GM21390 (cell line): Measurements from ENCODE around the gene BPIFA1.

ENCODE experiments used
- ATAC-seq: cut with Tn5 transposase; IDR thresholded peaks from one replicate; pipeline ENCODE4 v1.9.1; 2021; ENCODE audit not compliant: unreplicated experiment

Gene BPIFA1

DNA sequence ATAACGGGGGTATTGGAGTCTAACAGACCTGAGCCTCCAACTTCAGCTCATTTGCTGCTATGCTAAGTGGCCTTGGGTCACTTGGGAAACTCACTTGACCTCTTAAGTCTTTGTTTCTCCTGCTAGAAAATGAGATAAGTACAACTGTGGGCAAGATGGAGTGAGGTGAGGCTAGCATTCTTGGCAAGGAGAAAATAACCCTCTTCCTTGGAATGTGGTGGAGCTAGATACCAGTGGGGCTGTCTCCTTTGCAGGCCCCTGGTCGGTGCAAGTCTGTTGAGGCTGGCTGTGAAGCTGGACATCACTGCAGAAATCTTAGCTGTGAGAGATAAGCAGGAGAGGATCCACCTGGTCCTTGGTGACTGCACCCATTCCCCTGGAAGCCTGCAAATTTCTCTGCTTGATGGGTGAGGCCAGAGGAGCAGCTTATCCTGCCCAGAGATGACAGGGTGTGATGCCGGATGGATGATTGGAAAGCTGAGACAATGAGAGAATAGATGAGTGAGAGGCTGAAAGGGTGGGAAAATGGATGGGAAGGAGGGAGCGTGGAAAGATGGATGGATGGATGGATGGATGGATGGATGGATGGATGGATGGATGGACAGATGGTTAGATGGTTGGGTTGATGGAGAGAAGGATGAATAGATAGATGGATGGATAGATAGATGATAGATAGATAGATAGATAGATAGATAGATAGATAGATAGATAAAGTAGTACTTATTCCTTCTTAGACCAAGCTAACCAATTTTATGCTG is 4.4 kb downstream of the BPIFA1 start:
- ATAC-seq: no peak

DNA sequence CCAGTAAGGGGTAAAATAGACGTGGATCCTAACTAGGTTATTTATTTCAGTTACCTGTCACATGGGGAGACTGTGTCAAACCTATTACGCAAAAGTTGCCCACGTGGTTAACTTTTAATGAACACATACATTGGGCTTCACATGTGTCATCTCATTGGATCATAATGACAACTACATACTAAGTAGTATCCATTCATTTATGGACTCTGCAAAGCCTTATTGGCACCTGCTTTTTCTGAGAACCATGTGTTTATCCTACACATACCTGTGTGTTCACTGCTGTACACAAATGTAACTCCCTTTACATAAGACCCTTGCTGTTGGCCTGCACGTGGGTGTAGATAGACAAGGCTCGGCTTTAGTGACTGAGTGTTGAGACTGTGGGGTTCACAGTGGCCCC is 5.1 kb downstream of the BPIFA1 start:
- ATAC-seq: no peak

GRCh38 chr20:33242319-33243100 is 6.7 kb downstream of the BPIFA1 start:
- ATAC-seq: no peak

- ATAC-seq: no peak
Observed at GRCh38 chr20:33246077-33246476, 10.3 kb downstream of the BPIFA1 start.

DNA sequence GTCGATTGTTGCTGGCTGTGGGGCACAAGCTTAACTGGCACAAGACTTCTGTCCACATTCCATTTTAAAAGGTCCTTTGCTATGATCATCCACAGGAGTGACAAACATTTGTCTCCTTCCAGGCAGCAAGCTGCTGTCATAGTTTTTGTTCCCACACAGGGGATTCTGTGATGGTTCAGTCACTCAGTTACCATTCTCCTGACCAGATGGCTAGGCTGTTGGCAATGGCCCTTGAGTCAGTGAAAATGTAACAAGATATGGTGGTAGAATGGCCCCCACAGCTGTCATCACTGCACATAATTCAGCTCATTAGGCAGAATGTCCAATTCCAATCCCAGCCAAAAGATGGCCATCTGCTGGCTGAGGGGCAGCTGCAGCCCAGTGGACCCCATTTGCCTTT is 13.7 kb downstream of the BPIFA1 start:
- ATAC-seq: no peak

GRCh38 chr20:33250666-33251065 is 14.9 kb downstream of the BPIFA1 start:
- ATAC-seq: no peak

DNA sequence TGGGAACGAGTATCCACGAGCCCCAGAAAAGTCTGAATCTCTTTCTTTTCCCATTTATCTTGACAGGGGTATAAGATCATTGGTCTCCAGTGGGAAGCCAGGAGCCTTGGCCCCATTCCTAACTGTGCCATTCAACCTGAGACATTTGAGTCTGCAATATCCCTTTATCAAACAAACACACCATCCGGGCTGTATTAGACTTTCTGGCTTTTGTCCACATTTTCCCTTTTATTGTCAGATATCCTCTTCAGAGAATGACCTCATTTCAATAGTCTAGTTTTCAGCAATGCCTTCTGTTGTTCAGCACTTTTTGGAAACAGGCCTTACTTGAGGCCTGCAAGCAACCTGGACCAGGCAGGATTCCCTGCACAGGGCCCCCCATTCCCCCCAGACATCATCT is 15.7 kb downstream of the BPIFA1 start:
- ATAC-seq: no peak

DNA sequence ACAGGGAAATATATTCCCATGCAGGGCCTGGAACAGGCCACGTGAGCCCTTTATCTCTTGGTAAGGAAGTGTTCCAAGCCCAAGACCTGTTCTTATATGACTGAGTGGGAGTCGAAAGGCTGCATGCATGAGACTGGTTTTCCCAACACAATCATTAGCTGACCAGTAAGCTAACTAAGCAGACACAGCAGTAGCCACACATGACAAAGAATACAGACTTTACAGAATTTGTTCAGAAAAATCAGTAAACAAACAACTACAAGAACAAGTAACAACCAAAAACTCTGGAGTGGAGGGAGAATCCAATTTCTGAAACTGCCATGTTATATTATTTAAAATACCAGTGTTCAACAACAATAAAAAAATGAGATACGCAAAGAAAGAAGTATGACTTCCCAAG is 16.7 kb downstream of the BPIFA1 start:
- no peak for ATAC-seq

- no peak for ATAC-seq
Observed at GRCh38 chr20:33255005-33255404, 19.2 kb downstream of the BPIFA1 start.

DNA sequence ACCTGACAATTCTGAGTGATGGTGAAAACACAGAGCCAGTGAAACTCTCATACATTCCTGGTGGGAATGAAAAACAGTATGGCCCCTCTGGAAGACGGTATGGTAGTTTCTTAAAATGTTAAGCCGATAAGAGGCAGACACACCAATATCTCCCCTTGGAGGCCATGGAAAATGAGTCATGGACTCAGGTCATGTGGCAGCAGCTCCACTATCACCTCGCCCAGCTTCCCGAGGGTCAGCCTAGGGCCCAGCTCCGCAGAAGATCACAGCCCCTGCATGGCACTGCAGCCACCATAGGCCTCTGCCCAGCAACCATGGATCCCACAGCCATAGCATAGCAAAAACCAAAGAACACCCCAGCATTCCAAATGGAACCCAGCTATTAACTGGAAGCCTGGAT is 21.4 kb downstream of the BPIFA1 start:
- no peak for ATAC-seq

DNA sequence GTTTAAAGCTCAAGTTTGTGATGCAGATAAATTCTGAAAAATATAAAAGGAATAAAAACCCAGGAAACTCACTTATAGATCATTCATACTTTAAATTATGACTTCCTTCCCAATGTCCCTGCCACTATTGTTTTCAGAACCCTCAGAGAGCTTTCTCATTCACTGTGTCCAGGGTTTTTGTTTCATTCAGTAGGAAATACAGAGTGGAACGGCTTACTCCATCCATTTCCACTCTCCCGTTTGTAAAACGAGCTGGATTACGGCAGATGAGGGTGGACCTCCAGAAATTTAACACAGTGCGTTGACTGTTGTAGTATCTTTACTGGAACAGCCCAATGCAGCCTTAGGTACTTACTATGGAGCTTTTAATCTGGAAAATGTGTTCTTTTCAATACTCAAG is 23.6 kb downstream of the BPIFA1 start:
- no peak for ATAC-seq

- no peak for ATAC-seq
Observed at GRCh38 chr20:33261465-33261864, 25.7 kb downstream of the BPIFA1 start.

DNA sequence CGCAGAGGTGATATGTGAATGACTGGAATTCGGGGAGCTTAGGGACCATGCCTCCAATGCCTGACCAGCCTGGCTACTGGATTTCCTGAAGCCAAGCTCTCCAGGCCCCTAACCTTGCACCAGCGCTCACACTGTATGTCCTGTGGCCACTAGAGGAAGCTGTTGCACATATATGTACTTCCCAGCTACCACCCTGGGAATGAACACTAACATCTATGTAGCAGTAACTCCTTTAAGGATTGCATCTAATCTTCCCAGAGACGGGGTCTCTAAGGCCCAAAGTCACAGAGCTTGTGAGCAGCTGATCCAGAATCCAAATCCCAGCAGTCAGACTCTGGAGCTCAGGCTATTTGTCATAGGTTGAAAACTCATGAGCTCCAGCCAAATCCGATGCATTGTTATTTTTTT is 26.9 kb downstream of the BPIFA1 start:
- no peak for ATAC-seq

- ATAC-seq: no peak
Observed at GRCh38 chr20:33263784-33264183, 28.0 kb downstream of the BPIFA1 start.

DNA sequence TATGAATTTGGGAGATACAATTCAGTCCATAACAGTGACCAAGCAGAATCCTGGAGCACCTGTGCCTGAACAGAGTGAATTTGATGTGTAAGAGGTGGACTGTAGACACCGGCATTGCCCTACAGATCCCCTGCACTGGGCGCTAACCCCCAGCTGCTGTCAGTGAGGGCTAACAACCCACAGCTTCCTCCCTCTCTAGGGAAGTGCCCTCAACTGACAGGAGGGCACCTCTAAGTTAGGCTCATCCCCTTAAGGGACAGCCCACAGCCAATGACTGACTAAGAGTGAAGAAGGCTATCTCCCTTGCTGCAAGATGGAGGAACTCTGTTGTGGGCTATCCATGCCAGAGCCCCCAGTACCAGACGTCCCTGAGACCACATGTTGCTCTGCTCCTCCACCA is 31.9 kb downstream of the BPIFA1 start:
- ATAC-seq: no peak

GRCh38 chr20:33272155-33272873 is 36.5 kb downstream of the BPIFA1 start:
- ATAC-seq: no peak

DNA sequence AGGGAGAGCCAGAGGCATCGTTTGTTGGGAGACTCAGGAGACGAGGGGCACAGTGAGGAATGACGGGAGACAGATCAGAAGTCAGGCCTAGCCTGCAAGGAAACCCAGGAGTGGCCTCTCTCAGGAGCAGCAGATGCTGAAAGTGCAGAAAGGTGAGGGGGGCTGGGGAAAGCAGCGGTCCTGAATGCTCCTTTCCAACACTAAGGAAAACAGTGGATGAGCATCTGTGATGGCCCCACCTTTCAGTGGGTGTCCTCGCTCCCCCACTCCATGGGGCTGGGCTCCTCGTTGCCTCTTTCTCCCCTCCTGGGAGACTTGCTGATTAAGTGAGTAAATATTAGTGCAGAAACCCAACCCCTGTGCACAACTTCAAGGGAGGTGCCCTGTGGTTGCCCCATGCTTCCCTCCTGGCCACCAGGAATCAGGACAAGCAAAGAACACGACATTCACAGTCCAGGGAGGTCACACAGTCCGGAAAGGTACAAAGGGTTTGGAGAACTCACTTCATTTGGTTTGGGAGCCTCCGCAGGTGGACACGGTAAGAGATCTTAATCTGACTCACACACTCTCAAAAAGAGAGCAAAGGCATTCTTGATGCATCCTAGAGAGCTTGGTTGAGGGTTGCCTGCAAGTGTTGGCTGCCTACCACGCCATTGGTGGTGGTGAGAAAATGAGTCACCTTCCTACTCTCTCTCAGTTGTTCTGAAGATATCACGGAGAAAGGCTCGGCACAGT is 37.5 kb downstream of the BPIFA1 start:
- ATAC-seq: no peak

GRCh38 chr20:33275215-33275614 is 39.4 kb downstream of the BPIFA1 start:
- ATAC-seq: no peak

- no peak for ATAC-seq
Observed at GRCh38 chr20:33275871-33276270, 40.1 kb downstream of the BPIFA1 start.

DNA sequence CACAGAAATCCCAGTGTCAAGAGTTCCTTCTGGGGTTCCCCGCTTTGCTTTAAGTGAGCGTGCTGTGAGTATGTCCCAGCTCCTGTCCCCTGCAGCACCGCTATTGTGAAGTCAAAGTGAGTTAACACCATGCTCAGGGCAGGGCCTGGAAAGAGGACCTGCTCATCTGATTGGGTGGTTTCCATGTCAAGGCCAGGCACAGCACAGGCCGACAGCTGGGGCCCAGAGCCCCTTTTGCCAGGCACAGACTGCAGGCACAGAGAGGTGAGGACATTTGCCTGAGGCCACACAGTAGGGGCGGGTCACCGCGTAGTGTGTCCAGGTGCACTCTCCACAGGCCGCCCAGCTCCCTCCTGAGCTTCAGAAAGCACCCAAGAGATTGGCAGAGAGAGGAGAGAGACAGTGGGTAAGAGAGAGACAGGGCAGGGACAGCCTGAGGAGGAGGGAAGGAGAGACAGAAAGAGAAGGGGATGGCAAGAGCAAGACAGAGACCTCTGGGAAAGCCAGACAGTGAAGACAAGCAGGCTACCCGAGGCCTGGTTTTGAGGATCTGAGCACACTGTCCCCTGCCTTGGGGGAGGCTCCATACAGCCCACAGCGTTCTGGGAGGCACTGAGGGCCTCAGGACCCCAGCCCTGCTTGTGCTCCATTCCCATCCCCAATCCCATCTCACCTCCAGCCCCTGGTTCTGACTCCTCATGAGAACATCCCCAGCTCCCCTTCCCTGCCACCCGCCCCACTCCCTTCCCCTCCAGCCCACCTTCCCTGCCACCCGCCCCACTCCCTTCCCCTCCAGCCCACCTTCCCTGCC is 40.7 kb downstream of the BPIFA1 start:
- ATAC-seq: no peak
